Esophagus squamous epithelium (tissue), 4 donors: ENCODE data around the gene CELF4.

ENCODE experiments used
- POLR2A ChIP-seq, 4 donors: fragments of 450-650 bp; IDR thresholded peaks; one replicate each; pipeline ENCODE4 v1.6.1; 2017; ENCODE audit warnings: antibody characterized with exemption in 4 of 4, mild to moderate bottlenecking in 4 of 4, moderate library complexity in 3 of 4
- TF ChIP-seq, protein P1 (sequence below), 6 experiments: fragments of 450-650 bp in 4 of 6; fragments of 200-600 bp in 2 of 6; sonication (generic) in 2 of 6; IDR thresholded peaks; one replicate each; pipeline ENCODE4 v1.5.1; 2016 to 2019; ENCODE audit warnings: antibody characterized with exemption in 6 of 6, mild to moderate bottlenecking in 4 of 6, moderate library complexity in 4 of 6

DNA sequence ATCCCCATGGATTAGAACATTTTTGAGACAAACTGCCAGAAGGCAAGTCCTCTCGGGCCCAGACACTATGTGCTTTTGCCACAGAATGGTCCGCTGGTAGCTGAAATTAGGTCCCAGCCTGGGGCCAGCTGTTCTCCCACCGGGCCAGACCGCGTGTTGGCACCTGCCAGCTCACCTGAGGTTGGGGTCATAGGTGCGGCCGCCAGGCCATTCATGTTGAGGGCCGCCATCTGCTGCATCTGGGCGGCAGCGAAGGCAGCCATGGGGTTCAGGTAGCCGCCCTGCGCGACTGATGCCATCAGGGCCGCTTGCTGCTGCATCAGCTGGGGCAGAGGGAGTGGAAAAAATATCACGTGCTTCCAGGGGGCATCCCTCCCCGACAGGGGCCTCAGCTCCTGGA is 292.8 kb downstream of the CELF4 start:
- TF ChIP-seq, protein P1, sequence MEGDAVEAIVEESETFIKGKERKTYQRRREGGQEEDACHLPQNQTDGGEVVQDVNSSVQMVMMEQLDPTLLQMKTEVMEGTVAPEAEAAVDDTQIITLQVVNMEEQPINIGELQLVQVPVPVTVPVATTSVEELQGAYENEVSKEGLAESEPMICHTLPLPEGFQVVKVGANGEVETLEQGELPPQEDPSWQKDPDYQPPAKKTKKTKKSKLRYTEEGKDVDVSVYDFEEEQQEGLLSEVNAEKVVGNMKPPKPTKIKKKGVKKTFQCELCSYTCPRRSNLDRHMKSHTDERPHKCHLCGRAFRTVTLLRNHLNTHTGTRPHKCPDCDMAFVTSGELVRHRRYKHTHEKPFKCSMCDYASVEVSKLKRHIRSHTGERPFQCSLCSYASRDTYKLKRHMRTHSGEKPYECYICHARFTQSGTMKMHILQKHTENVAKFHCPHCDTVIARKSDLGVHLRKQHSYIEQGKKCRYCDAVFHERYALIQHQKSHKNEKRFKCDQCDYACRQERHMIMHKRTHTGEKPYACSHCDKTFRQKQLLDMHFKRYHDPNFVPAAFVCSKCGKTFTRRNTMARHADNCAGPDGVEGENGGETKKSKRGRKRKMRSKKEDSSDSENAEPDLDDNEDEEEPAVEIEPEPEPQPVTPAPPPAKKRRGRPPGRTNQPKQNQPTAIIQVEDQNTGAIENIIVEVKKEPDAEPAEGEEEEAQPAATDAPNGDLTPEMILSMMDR (IDR thresholded peaks at IDR 0.05): no peak
- no peak for TF ChIP-seq POLR2A (IDR thresholded peaks at IDR 0.05)
